ENCODE results near the gene TRIM17.

The TRIM17 gene

DNA sequence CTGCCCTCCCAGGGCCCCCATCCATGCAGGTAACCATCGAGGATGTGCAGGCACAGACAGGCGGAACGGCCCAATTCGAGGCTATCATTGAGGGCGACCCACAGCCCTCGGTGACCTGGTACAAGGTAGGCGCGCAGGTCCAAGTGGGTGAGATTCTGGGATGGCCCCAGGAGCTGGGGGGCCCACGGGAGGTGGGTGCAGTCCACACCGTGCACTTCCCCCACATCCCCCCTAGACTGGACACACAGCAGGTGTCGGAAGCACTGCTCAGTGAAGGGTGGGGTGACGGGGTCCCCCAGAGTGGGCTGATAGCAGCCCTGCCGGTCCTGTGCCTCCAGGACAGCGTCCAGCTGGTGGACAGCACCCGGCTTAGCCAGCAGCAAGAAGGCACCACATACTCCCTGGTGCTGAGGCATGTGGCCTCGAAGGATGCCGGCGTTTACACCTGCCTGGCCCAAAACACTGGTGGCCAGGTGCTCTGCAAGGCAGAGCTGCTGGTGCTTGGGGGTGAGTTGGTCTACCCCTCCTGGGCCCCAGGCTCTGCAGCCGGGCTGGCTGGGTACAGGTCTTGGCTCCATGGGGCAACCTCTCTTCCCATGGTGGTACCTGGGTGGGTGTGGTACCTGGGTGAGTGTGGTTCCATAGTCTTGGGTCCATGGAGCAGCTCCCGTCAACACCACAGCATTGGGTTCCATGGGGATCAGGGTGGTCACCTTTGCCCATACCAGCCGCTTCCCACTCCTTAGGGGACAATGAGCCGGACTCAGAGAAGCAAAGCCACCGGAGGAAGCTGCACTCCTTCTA lies 50.4 kb downstream of the TRIM17 start:
- no peak for DNase-seq

DNA sequence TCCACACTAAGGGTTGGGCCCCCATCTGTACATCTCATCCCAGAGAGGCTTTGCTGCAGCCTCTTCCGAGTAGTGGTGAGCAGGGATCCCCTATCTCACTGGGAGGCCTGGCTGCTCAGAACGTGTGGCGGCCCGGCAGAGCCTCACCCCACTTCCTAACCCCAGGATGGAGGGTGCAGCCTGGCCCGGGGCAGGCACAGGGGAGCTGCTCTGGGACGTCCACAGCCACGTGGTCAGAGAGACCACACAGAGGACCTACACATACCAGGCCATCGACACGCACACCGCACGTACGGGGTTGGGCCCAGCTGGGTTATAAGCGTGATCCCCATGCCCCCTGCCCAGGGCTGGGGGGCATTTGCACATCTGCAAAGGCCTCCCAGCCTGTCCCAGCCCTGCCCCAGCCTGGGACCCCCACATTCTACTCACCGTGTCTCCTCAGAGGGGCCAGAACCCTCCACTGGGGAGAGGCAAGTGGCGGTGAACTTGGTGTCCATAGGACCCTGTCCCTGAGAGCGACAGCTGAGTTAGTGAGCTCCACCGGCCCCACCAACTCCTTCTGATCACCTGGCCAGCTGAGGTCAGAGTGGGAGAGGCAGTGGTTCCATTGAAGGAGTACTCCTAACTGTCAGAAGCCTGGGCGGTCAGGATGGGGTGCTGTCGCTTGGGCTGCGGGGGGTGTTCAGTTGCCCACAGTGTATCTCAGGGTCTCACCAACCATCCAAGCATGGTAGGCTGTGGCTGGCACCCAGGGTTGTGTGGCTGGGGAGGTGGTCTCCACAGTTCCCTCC lies 51.2 kb downstream of the TRIM17 start:
- DNase-seq, result no peak

DNA sequence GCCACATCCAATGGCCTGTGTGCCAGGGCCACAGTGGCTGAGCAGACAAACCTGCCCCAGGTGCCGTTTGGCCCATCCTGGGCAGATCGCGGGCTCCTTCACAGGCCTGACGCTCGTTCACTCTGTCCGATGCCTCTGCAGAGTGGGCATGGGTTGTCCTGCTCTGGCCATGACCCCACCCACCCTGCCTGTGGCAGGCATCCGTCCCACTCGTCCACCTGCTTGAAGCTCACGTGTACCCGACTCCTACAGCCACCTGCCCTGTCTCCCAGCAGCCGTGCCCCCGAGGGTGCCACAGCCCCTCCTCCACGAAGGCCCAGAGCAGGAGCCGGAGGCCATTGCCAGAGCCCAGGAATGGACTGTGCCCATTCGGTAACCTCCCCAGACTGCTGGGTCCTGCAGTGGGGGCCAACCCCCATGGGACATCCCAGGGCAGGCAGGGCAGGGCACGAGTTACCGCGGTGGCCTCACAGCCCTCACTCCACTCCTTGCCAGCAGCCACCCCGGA lies 51.9 kb downstream of the TRIM17 start:
- no peak for DNase-seq

DNA sequence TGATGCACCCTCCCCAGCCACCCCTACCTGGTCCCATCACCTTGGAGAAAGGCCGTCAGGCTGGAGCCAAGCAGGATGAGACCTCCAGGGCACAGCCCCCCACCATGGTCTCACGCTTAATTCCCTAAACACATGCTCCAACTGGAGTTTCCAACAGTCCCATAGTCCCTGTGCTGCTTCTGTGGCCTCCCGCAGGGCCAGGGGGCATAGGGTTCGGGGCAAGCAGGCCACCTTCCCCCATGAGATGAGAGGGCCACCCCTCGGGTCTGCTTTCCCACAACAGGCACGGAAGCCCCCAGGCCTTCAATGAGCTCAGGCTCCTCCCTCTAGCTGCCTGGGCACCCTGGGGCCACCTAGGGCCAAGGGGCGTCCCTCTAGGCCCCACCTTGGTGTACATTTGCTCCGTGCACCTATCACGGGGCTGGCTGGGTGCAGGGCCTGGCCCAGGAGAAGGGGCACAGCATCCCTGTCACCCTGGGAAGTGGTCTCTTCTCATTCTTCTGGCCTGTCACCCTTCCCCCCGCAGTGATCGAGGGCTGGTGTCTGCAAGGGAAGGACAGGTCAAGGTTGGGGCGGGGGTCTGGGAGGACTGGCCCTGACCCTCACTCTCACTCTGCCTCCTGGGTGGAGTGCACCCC lies 52.5 kb downstream of the TRIM17 start:
- DNase-seq, result no peak

DNA sequence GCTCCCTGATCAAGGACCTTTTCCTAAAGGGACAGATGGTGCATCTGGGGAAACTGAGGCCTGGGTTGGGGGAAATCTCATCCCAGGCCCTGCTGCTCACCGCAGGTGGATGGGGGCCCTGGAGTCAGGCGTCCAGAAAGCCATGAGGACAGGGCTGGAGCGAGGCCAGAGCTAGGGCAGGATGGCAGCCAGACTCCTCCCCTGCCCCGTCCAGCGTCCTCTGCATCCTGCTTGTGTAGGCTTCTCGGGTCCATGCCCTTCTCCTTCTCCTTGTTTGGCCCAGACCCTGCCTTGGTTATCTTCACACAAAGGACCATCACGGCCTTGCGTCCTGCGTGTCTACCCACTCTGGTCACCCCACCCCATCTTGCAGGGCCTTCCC lies 53.0 kb downstream of the TRIM17 start:
- no peak for DNase-seq

DNA sequence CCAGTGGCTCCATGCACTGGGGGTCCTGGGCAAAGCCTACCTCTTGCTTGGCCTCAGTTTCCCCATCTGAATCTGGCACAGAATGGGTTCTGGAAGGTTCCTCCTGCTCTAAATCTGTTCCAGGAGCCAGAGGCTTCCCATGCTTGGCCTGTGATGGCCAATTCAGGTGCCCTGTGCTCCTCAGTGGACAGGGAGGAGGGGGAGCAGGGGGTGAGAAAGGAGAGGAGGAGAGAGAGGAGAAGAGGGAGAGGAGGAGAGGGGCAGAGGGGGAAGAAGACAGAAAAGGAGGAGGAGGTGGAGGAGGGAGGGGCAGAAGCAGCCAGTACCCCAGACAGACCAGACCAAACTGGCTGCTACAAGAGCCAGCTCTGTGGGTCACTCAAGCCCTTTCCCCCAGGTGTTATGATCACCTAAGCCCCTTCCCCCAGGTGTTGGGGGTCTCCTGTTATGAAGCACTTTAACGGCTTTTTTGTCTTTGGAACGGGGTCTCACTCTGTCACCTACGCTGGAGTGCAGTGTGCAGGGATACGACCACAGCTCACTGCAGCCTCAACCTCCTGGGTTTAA lies 53.7 kb downstream of the TRIM17 start:
- DNase-seq, result no peak

DNA sequence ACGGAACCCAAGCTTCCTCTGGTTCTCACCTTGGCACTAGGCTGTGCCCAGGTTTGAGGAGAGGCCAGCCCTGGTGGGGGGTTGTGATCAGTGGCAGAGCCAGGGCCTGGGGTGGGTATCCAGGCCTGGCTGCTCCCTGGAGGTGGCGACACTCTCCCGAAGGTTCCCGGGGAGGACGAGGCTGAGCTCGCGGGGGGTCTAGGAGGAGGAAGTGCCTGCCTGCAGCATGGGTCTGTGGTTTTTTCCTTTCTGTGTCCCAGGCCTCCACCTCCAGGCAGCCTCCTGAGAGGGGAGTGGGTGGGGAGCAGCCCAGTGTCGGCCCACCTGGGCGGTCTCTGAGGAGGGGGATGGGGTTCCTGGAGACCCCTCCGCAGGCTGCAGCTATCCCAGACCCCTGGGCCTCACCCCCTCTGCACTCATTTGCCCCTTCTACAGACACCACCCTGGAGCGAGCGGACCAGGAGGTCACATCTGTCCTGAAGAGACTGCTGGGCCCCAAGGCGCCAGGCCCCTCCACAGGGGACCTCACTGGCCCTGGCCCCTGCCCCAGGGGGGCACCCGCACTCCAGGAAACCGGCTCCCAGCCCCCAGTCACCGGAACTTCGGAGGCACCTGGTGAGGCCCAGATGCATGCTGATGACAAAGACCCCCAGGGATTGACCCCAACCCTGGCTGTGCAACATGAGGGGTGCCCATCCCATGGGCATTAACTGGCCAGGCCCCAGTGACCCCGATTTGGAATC lies 54.3 kb downstream of the TRIM17 start:
- DNase-seq, result no peak

DNA sequence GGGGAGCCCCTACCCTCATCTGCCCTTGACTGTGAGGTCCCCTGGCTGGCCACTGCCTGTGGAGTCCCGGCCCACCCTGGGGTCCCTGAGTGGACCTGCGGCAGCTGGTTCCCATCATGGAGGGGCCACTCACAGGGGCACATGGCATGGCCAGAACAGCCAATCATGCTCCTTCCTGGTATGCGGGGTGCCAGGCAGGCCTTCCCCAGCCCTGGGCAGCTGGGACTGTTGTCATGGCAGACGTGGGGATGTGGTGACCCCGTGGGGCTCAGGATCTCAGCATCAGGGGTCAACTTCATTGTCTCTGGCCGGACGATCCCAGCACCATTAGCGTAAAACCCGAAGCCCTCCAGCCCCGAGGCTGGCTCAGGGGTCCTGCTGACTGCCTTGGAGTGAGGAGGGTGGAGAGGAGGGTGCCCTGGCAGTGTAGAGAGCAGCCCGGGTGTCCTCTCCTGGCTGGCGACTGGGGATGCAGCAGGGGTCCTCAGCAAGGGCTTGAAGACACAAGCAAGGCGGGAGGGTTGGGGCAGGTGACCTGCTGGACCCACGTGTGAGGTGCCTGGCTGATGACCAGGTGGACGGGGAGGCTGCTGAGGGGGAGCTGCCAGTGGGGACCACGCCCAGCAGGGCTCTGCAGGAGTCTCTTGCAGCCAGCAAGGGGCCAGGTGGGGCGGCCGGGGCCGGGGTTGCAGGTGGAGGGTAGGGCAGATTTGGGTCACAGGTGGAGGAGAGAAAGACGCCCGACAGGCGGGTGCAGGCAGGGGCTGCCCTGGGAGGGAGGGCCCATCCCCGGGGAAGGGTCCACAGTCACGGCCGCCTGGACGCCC lies 55.1 kb downstream of the TRIM17 start:
- no peak for DNase-seq

DNA sequence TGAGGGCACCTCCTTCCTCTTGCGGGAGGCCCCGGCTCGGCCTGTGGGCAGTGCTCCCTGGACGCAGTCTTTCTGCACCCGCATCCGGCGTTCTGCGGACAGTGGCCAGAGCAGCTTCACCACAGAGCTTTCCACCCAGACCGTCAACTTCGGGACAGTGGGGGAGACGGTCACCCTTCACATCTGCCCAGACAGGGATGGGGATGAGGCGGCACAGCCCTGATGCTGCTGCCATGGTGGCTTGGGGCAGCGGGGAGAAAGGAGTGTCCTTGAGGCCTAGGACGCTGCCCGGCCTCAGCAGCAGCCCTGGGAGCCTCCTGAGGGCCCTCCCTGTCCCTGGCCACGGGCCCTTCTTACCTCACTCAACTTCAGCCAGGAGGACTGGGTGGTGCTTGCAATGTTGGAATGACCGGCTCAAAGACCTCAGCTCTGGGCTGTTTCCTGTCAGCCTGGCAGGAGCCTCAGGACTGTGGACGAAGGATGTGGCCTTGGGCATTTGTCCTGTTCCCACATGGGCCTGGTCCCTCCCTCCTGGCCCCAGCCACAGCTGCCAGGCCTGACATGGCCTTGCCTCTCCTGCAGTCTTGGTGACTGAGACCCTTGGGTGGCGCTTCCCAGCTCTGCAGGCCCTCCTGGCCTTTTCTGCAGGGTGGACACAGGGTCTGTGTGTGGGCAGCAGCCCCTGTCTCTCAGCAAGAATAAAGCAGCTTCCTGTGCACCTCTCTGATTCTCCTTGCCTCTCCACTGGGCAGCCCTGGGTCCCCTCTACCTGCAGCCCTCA lies 55.9 kb downstream of the TRIM17 start:
- DNase-seq, result no peak

DNA sequence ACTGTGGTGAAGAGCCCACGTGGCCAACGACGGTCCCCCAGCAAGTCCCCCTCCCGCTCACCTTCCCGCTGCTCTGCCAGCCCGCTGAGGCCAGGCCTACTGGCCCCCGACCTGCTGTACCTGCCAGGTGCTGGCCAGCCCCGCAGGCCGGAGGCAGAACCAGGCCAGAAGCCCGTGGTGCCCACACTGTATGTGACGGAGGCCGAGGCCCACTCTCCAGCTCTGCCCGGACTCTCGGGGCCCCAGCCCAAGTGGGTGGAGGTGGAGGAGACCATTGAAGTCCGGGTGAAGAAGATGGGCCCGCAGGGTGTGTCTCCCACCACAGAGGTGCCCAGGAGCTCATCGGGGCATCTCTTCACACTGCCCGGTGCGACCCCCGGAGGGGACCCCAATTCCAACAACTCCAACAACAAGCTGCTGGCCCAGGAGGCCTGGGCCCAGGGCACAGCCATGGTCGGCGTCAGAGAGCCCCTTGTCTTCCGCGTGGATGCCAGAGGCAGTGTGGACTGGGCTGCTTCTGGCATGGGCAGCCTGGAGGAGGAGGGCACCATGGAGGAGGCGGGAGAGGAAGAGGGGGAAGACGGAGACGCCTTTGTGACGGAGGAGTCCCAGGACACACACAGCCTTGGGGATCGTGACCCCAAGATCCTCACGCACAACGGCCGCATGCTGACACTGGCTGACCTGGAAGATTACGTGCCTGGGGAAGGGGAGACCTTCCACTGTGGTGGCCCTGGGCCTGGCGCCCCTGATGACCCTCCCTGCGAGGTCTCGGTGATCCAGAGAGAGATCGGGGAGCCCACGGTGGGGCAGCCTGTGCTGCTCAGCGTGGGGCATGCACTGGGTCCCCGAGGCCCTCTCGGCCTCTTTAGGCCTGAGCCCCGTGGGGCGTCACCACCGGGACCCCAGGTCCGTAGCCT lies 56.8 kb downstream of the TRIM17 start:
- no peak for DNase-seq

DNA sequence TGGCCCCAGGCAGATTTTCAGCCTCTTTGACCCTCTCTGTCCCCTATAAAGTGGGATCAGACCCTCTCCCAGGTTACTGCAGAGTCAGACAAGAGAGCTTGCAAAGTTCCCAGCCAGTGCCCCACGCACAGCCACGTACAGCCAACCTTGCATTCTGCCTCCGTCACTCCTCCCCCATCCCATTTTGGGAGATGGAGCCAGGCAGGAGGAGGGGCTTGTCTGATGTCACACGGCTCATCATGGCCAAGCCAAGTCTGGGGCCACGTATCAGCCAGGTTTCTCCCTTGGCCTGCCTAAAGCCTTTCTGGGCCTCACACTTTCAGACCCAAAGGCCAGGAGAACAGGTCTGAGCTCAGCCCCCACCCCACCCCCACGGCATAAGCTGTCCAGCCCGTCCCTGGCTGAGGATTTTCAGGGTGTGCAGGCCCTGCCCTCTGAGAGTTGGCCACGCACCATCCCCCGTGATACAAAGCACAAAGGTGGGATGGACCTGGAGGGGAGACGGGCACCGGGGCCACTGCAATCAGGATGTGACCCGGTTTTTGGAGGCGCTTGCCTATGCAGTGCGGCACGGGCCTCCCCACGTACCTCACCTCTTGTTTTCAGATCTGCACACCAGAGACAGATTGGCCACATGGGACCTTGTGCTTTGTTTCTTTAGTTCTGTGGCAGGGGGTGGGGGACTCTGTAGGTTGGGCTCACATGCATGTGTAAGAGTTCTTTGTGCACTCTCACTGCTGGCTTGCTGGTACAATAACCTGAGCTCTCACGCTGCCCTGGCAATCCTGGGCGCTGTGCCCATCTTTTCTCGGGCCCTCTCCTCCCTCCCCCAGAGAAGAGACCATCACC lies 57.7 kb downstream of the TRIM17 start:
- DNase-seq, result no peak

DNA sequence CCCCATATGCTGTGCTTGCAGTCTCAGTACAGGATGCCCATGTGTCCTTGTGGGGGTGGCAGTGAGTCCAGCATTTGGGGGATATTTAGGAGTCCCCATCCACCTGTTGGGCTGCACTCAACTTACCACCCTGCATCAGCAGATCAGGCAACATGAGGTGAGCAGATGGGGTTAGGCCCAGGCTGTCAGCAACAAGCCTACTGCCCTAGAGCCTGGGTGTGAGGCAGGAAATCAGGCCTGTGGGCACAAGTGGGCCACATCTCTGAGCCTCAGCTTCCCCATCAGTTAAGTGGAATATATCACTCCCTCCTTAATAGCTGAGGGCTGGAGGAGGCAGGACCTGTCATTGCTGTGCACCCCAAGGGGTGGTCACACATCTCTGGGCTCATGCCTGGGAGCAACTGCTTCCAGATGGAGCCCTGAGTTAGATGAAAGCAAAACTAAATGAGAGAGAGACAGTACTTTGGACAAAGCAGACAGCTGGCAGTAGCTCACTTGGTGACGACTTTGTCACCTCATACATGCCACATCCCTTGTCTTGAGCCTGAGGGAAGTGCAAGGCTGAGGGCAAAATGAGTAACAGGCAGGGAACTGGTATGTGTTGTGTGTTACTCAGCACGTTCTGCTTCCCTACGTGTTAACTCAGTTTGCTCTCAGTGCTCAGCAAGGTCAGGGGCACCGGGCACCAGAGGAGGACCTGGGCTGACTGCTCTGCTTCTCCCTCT lies 58.5 kb downstream of the TRIM17 start:
- DNase-seq, result peak; percentile 68

Data from NK-92 treated with Interleukin-12 subunit alpha and Interleukin-12 subunit beta, amount 100 ng/mL, for 24 hours (cell line).